Testis (tissue), 2 donors: ENCODE measurements around the gene ZSWIM9.

ENCODE experiments used
- CTCF ChIP-seq, 3 experiments: fragments of 450-650 bp in 2 of 3; fragments of 200-600 bp in 1 of 3; sonication (generic) in 1 of 3; IDR thresholded peaks; one replicate each; pipeline ENCODE4 v1.5.1; 2016 to 2019; ENCODE audit warnings: antibody characterized with exemption in 3 of 3, mild to moderate bottlenecking in 2 of 3, moderate library complexity in 1 of 3
- POLR2A ChIP-seq: fragments of 450-650 bp; IDR thresholded peaks from one replicate; pipeline ENCODE4 v1.6.1; 2017; ENCODE audit warnings: antibody characterized with exemption, mild to moderate bottlenecking, moderate library complexity

- TF ChIP-seq CTCF (IDR thresholded peaks at IDR 0.05) (no peak), POLR2A (no peak)
These were observed 22.3 kb downstream of the ZSWIM9 start for GRCh38 chr19:48192750-48193149.
